Amygdala (tissue), 56 donors: Measurements from ENCODE around the gene TBC1D1.

Experiments
- DNase-seq, 56 donors: peaks; one replicate each; lab custom pipeline; 2025; lab: John Stamatoyannopoulos, UW

The TBC1D1 gene

DNA sequence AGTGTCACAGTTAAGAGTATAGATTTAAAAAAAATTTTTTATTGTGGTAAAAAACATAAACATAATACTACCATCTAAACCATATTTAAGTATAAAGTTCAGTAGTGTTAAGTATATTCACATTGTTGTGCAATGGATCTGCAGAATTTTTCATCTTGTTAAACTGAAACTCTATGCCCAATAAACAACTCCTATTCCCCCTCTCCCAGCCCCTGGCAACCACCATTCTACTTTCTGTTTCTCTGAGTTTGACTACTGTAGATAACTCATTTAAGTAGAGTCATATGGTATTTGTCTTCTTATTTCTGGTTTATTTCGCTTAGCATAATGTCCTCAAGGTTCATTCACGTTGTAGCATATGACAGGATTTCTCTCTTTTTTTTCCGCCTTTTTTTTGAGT, 181.7 kb downstream of the TBC1D1 start:
- DNase-seq, result no peak

GRCh38 chr4:38073596-38074234, 182.8 kb downstream of the TBC1D1 start:
- DNase-seq, result no peak

- no peak for DNase-seq
Observed at GRCh38 chr4:38075370-38076152, 184.7 kb downstream of the TBC1D1 start.

GRCh38 chr4:38076153-38076669, 185.3 kb downstream of the TBC1D1 start:
- no peak for DNase-seq

- DNase-seq, result no peak
Observed at GRCh38 chr4:38077791-38078489, 187.1 kb downstream of the TBC1D1 start.

GRCh38 chr4:38078590-38079421, 187.9 kb downstream of the TBC1D1 start:
- no peak for DNase-seq

GRCh38 chr4:38080061-38080974, 189.4 kb downstream of the TBC1D1 start:
- DNase-seq, result no peak

- DNase-seq, result no peak
Observed at GRCh38 chr4:38082021-38082420, 191.1 kb downstream of the TBC1D1 start.

- DNase-seq, result no peak
Observed at GRCh38 chr4:38082424-38083385, 191.8 kb downstream of the TBC1D1 start.

DNA sequence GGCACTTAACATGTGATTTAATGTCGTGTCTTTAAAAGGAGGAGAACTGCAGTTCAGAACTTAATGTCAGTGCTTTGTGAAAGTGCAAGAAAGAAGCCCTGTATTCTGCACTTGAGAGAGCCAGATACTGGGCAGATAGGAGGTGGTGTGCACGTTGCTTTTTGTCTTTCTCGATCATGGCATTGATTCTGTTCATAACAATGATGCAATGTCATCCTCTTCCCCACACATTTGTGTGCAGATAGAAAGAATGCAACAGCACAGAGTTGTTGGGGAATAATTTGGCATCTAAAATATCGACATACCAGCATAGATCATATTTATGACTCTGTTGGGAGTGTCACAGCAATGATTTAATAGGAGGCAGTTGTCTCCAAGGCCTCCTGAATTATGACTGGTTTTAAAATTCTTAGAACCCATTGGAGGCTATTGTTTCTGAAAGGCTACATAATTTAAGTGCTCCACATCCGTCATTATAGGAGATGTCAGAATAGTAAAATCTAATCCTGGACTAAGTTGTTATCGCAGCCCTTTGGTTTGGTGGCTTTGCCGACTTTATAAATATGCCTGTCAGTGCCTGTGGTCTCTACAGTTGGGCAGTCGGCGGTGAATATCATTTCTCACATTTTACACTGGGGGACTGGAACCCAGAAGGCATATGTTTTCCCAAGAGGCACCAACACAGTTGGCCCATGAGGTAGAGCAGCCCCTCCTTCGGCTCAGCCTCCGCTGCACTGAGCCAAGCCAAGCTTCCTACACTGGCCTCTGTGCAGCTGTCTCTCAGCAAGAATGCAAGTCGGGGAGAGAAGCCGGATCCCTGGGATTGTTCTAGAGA, 194.2 kb downstream of the TBC1D1 start:
- DNase-seq, result no peak

GRCh38 chr4:38085751-38086150, 194.9 kb downstream of the TBC1D1 start:
- no peak for DNase-seq

- no peak for DNase-seq
Observed at GRCh38 chr4:38086151-38086848, 195.4 kb downstream of the TBC1D1 start.

- DNase-seq, result no peak
Observed at GRCh38 chr4:38086849-38087226, 196.0 kb downstream of the TBC1D1 start.

- DNase-seq, result no peak
Observed at GRCh38 chr4:38088321-38088720, 197.4 kb downstream of the TBC1D1 start.

DNA sequence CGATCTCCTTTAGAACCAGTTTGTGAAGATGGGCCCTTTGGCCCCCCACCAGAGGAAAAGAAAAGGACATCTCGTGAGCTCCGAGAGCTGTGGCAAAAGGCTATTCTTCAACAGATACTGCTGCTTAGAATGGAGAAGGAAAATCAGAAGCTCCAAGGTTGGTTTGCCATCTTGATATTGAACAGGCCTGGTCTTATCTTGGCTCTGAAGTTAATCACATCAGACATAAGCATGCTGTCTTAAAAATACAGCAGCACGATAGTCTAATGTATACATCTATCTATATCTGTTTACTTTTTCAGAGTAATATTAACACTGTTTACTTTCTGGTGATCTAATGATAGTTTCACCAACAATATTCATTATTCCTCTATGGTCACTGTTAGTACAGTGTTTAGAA, 199.1 kb downstream of the TBC1D1 start:
- no peak for DNase-seq

DNA sequence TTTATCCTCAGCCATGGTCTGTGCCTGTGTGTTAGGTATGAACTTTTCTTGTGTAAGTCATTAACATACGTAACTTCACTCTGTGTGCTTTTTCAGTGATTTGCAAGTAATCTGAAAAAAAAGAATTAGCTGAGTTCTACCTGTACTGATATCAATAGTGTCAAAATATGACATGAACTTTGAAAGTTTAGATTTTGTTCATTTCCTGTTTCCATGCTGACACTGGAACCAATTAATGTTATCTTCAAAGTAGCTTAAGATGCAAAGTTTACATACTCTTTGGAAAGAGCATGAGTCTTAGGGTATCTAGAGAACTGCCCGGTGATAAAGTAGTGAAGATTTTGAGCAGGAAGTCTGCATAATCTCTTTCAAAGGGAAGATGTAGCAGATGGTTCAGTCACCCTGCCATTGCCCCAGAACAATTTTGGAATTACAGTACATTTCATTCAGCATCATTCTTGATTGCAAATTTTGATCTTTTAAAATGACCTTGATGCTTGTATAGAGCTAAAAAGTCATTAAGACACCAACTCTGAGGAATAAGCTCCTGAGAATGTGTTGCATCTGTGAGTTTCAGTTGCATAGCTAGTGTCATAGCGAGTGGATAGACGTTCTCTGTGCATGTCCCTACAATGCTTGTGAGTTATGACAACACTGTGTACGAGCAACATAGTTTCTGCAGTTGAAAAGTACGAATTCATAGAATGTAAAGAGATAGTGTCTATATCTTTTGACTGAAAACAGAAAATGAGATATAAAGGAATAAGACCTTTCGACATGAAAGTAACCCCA, 199.8 kb downstream of the TBC1D1 start:
- no peak for DNase-seq
